Measurements from ENCODE around the gene KIAA1755.
"Not testable (repeated sequence)": the region's sequence is repeated elsewhere in the genome, so short reads cannot be mapped to it uniquely, and the experiment has no call there.

Gene KIAA1755

GRCh38 chr20:38286586-38287531 lies 26.3 kb upstream of the KIAA1755 start:
- DNase-seq, result no peak

GRCh38 chr20:38284893-38285444 lies 24.4 kb upstream of the KIAA1755 start:
- no peak for DNase-seq

DNA sequence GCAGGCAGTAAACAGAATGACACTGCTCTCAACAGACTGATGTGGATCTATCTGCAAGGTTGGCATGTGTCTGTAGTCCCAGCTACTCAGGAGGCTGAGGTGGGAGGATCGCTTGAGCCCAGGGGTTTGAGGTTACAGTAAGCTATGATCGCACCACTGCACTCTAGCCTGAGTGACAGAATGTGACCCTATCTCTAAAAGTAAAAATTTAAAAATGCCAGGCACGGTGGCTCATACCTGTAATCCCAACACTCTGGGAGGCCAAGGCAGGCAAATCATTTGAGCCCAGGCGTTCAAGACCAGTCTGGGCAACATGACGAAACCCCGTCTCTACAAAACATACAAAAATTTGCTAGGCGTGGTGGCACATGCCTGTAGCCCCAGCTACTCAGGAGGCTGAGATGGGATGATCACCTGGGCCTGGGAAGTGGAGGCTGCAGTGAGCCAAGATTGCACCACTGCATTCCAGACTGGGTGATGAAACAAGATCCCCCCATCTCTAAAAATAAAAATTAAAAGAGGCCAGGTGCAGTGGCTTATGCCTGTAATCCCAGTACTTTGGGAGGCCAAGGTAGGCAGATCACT lies 23.6 kb upstream of the KIAA1755 start:
- not testable (repeated sequence) for DNase-seq

DNA sequence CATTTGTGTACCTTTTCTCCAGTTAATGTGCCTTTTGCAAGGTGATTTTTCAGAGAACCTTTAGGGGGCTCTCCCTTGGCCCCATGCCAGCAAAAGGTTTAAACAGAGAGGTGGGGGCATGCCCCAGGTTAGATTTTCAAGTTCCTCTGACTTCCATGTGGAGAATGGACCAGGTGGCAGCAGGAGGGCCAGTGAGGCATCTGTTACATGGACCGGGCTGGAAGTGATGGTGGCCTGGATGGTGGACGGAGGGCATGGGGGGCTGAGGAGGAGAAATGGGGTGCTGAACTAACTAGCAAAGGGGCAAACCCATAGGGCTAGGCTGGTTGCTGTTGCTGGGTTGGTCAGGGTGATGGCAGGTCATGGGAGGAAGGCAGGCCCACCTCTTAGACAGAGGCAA lies 22.7 kb upstream of the KIAA1755 start:
- no peak for DNase-seq

GRCh38 chr20:38281176-38281915 lies 20.8 kb upstream of the KIAA1755 start:
- DNase-seq, result not testable (repeated sequence)

- DNase-seq, result no peak
These were observed 18.2 kb upstream of the KIAA1755 start for GRCh38 chr20:38278763-38279162.

DNA sequence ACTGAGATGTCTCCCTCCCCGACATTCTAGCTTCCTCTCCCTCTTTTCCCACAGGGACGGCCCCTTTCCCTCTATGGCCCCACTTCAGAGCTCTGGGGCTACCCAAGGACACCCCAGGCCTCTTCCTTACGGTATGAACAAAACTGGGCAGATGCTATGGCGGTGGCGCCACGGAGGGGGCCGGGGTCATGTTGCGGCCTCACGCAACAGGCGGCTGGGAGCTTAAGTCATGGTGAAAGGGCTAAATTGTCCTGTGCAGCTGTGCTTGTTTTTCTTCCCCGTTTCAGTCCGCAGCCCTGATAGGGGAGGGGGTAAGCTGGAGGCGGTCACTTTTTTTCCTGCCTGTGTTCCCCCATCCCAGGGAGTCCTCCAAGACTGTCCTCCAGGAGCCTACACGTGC lies 17.6 kb upstream of the KIAA1755 start:
- DNase-seq, result no peak

GRCh38 chr20:38277691-38278090 lies 17.2 kb upstream of the KIAA1755 start:
- no peak for DNase-seq

DNA sequence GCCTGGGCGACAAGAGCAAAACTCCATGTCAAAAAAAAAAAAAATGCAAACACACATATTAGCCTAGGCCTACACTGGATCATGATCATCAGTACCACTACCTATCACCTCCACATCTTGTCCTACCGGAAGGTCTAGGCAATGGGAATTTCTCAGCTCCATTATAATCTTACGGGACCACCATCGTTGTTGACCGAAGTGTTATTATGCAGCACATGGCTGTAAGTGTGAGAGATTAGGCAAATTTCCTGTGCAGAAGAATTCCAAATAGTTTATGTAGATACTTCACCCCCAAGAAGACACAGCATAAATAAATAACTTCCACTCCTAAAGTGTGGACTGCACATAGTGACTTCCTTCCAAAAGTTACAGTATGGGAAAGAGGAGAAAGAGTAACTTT lies 16.8 kb upstream of the KIAA1755 start:
- no peak for DNase-seq

DNA sequence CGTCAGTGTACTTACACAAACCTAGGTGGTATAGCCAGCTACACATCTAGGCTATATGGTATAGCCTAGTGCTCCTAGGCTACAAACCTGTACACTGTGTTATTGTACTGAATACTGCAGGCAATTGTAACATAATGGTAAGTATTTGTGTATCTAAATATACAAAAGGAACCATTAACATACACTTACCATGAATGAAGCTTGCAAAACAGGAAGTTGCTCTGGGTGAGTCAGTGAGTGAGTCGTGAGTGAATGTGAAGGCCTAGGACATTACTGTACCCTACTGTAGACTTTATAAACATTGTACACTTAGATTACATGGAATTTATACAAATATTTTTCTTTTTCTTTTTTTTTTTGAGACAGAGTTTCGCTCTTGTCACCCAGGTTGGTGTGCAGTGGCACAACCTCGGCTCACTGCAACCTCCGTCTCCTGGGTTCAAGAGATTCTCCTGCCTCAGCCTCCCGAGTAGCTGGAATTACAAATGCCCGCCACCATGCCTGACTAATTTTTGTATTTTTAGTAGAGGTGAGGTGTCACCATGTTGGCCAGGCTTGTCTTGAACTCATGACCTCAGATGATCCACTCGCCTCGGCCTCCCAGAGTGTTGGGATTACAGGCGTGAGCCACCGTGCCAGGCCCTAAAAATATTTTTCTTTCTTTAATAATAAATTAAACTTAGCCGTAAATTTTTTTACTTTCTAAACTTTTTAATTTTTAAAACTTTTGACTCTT lies 15.4 kb upstream of the KIAA1755 start:
- no peak for DNase-seq

GRCh38 chr20:38272961-38273360 lies 12.4 kb upstream of the KIAA1755 start:
- no peak for DNase-seq

- DNase-seq, result no peak
These were observed 11.9 kb upstream of the KIAA1755 start for GRCh38 chr20:38272398-38272797.

DNA sequence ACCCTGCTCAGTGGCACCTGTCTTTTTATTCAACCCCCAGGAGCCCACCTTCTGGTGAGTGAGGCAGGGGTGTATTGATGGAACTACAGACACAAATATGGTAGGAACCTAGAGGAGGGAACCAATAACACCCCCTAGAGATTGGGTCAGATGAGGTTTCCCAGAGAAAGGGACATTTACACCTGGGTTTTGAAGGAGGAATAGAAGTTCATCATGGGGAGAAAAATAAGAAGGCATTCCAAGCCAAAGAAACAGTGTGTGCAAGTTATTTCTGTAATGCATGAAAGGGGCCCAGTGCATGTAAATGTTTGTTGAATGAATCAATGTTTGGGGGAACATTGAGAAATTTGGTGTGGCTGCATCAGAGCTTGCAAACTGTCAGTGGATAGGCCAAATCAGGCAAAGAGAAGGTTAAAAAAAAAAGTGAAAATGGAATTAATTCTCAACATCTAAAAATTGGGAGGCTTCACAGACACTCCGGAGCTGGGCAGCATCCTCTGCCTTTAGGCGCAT lies 11.1 kb upstream of the KIAA1755 start:
- no peak for DNase-seq

DNA sequence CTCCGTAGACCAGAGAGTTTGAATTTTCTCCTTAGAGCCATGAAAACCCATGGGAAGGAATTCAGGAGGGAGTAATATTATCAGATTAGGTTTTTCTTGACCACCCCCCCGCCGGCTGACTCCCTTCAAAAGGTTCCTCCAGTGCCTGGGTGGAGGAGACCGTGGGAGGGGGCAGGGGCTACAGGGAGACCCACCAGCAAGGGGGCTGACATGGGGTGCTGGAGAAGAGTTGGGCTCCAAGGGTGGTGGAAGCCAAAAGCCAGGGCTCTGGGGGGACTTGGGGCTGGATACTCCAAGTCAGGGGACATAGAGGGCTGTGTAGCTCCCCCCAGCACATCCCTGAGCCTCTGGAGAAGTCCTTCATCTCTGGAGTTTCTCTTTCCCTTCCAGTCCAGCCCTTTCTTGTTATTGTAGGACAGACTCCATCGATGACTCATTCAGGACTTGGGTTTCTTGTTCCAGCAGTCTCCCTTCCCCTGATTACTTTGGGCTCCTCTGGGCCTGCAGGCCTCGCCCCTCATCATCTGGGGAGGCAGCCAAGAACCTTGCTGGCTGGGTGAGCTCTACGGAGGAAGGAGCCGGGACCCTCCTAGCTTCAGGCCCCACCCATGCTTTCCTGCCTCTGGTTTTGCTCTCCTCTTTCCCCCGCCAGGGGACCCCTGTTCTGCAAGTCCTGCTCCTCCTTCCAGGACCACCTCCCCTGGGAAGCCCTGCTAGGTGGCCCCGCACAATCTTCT lies 10.5 kb upstream of the KIAA1755 start:
- no peak for DNase-seq

- DNase-seq, result no peak
These were observed 9.2 kb upstream of the KIAA1755 start for GRCh38 chr20:38269715-38270114.

GRCh38 chr20:38269040-38269439 lies 8.5 kb upstream of the KIAA1755 start:
- DNase-seq, result no peak

- DNase-seq, result no peak
These were observed 7.5 kb upstream of the KIAA1755 start for GRCh38 chr20:38267901-38268514.

DNA sequence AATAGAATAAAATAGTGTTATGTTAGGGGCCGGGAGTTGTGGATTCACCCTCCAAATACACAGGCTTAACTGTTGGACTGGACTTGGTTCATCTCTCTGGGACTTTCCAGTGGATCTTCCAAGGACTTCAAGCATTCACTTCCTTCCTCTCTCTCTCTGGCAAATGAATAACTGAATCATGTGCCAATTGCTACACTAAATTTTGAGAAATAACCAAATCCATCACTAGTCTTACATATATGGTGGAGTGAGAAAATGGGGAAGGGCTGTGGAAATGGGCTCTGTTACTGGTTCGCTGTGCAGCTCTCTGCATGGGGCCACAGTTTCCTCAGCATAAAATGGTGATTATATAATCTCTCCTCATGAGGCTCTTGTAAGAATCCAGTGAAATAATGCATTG lies 6.8 kb upstream of the KIAA1755 start:
- DNase-seq, result no peak

GRCh38 chr20:38266426-38266825 lies 5.9 kb upstream of the KIAA1755 start:
- DNase-seq, result no peak

DNA sequence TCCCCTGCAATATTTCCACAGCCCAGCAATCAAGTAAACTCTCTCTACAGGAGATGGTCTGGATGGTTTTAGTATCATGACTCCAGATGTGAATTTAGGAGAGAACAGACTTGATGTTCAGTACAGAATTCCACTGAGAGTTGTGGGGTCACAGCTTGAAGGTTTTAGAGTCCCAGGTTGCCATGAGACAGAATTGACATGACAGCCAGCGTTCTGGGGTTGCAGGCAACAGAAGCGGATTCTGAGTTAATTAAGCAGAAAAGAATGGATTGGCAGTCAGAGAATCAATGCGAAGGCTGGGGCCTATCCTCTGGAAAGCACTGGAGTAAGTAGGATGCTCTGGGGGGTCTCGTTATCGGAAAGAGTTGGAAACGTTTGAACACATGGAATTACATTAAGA lies 2.4 kb upstream of the KIAA1755 start:
- no peak for DNase-seq

- no peak for DNase-seq
These were observed 487 bp upstream of the KIAA1755 start for GRCh38 chr20:38261054-38261390.

GRCh38 chr20:38260025-38260377 lies 534 bp downstream of the KIAA1755 start:
- no peak for DNase-seq

Data from NCI-H1436 treated with DMSO at 0.1 percent for 48 hours (cell line).